Measurements from ENCODE around the gene GATA5.

The GATA5 gene

GRCh38 chr20:62475772-62476055 is at the start of gene GATA5:
Gene GATA5 (minus strand): TSS chr20:62475995. CDS start chr20:62475521, 474 bp downstream.
- DNase-seq (ENCODE audit: low read depth in 4 of 4, low spot score in 1 of 4): no peak

DNA sequence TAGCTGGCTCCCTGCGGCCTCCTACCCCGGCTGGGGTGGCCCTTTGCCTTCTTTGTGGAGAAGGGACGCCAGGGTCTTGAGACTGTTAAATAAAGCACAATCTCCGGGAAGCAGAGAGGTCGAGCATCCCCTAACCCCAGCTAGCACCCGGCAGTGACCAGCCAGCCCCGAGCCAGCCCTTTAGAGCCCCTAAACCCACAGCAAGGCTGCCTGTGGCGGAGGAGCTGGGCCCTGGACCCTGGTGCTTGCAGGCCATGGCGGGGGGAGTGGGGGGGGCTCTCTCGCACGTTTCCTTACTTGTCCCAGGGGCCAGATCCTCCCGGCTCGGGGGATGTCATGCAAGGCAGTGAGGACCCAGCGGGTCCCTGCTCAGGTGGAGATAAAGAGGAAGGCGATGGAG is 49.2 kb upstream of the GATA5 start:
- DNase-seq (ENCODE audit: low read depth in 4 of 4, low spot score in 1 of 4): no peak

GRCh38 chr20:62524505-62524911 is 48.7 kb upstream of the GATA5 start:
- DNase-seq (ENCODE audit: low read depth in 4 of 4, low spot score in 1 of 4): no peak

DNA sequence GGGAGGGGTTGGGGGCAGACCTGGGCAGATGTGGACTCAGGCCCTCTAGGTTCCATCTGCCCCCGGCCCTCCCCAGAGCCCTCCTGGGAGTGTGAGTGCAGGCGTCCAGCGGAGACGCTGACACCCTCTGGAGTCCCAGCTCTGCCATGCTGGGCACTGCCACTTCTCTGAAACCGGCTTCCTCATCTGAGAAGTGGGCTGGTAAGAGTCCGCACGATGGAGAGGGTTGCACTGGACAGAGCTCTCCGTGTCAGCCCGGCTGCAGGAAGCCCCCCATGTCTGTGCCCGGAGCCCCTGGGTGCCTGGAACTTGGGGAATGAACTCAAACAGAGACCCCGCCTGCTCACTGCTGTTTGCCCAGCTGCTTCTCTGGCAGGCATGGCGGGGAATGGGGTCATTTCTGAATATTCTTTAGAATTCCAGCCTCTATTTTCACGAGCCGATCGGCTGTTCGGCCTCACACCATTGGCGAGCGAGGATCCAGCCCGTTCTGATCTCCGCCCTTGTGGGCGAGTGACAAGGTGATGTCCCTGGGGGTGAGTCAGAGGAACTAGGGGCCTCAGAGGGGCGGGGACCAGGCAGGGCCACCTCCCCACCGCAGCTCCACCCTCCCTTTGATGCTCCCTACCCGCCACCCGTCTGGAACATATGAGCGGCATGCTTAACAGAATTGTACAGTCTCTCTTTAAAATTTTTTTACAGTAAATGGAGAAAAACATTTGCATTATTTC is 47.8 kb upstream of the GATA5 start:
- DNase-seq (ENCODE audit: low read depth in 4 of 4, low spot score in 1 of 4): peak; percentile 21 to 78 (median 43)

DNA sequence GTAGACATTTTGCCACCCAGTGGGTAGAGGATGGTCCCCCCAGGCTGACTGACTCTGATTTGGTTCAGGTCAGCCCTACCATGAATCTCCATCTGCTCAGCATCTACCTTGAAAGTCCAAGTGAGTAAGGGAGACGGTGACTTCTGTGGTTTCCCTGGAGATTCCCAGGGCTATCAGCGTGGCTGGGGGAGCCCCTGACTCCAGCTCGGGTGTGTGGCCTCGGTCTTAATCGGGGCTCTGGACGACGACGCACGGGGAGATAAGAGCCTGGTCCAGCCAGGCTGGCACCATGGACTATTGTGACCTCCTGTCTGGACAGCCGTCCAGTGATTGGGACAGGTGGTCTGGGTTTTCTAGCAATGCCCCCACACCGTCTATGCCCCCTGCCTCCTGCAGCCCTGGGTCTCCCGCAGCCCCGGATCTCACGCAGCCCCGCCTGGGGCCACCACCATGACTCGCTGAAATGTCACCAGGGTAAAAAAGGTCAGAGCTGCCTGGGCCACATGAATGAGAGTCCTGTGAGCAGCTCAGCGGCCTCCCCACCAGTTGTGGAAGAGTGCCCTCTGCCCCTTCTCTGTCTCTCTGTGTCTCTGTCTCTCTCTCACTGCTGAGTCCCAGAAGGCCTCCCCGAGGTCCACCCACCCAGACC is 47.1 kb upstream of the GATA5 start:
- no peak for DNase-seq (ENCODE audit: low read depth in 4 of 4, low spot score in 1 of 4)

DNA sequence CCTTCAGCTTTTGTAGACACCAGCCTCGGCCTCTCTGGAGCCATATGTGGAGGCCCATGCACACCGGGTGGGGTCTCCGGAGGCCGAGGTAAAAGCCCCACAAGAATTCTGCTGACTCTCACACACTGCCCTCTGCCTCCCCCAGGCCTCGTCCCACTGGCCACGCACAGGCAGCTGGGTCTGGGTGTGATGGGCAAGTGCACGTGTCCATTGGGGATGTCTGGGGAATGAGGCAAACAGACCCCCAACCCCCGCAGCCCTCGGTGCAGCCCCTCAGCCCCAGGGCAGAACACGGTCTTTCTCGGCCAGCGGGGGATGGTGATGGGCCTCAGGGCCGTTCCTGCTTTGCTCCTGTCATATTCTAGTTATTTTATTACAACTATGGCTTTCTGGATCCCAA is 44.0 kb upstream of the GATA5 start:
- DNase-seq (ENCODE audit: low read depth in 4 of 4, low spot score in 1 of 4): no peak

- DNase-seq (ENCODE audit: low read depth in 4 of 4, low spot score in 1 of 4): no peak
Observed at GRCh38 chr20:62518911-62519310, 43.1 kb upstream of the GATA5 start.

DNA sequence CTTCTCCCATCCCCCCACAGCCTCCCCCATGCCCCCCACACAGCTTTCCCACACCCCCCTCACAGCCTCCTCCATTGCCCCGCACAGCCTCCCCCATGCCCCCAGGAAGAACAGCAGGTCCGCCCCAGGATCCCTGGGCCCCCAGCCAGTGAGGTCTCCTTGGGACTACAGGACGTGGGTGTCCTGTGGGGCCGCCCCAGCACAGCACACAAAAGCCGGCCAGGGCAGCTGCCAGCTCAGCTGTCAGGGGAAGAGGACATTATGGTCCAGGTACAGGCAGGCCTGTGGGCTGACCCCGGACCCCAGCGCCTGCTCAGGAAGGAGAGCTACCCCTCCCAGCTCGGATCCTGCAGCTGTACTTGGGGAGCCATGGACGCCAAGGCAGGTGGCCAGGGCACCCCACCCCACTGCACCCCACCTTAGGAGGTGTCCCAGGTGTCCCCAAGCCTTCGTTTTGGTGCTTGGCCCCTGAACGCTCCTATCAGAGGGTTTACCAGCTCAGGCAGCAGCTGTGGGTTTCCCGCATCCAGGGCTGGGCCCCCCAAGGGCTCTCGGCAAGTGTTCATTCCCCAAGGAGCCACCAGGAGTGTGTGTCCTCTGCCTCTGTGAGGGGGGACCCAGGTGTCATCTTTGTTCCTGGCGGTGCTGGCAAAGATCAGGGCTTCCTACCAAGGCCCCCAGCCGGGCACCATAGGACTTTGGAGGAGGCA is 42.3 kb upstream of the GATA5 start:
- DNase-seq (ENCODE audit: low read depth in 4 of 4, low spot score in 1 of 4): no peak

DNA sequence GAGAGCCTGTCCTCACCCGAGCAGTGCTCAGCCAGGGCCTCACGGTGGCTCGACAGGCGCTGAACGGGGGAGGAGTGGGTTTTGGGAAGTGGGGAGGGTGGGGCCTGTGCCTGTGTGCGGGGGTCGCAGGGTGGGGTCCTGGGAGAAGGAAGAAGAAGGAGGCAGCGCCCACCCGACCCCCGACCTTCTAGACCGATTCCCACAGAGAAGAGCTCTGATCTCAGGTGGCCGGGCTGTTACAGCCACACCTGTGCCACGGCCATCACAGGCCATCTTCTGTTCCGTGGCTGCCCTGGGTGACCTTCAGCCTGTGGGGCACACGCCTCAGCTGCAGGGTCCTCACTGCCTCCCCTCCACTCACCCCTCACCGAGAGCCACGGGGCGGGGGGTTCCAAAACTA is 41.4 kb upstream of the GATA5 start:
- no peak for DNase-seq (ENCODE audit: low read depth in 4 of 4, low spot score in 1 of 4)

- no peak for DNase-seq (ENCODE audit: low read depth in 4 of 4, low spot score in 1 of 4)
Observed at GRCh38 chr20:62516338-62516737, 40.5 kb upstream of the GATA5 start.

- DNase-seq (ENCODE audit: low read depth in 4 of 4, low spot score in 1 of 4): no peak
Observed at GRCh38 chr20:62515826-62516225, 40.0 kb upstream of the GATA5 start.

GRCh38 chr20:62515280-62515679 is 39.5 kb upstream of the GATA5 start:
- no peak for DNase-seq (ENCODE audit: low read depth in 4 of 4, low spot score in 1 of 4)

DNA sequence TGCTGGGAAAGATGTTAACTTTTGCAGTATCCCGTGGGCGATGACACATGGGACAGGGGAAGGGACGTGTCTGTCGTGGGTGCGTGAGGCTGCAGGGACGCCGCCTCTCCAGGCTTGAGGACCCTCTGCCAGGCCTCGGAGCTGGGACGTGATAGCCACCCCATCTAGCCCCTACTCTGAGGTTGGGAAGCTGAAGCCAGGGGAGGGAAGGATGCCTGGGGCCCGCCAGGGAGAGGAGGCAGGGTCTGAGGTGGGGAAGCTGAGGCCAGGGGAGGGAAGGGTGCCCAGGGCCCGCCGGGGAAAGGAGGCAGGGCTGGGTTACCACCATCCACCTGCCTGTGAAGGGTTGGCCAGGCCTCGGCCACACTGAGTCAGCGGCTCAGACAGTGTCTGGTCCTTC is 38.2 kb upstream of the GATA5 start:
- no peak for DNase-seq (ENCODE audit: low read depth in 4 of 4, low spot score in 1 of 4)

DNA sequence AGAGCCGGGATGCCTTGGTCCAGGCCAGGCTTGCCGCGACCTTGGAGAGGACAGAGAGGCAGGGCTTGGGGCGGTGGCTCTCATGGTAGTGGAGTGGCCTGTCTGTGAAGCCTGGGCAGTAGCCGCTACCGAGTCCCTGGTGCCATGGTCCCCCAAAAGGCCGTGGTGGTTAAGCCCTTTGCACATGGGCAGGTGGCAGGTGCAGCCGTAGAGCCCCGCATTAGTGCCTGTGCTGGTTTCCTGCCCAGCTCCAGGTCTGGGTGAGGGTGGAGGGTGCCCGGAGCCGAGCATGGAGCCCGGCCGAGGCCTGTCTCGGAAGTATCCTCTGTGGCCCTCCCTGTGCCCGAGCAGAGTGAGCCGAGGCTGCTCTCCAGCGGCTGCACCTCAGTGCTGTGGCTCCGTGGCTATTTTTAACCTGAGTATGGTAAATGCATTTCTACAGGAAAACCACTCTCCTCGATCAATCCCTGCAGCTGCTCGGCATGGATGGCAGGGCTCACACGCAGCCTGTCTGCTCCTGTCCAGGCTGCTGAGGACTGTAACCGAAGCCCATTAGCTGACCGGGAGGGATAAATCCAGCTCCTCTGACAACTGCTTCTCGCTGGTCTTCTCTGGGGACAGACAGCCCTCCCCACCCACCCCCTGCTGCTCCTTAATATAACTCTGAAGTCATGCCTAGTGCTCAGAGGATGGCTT is 36.3 kb upstream of the GATA5 start:
- no peak for DNase-seq (ENCODE audit: low read depth in 4 of 4, low spot score in 1 of 4)

DNA sequence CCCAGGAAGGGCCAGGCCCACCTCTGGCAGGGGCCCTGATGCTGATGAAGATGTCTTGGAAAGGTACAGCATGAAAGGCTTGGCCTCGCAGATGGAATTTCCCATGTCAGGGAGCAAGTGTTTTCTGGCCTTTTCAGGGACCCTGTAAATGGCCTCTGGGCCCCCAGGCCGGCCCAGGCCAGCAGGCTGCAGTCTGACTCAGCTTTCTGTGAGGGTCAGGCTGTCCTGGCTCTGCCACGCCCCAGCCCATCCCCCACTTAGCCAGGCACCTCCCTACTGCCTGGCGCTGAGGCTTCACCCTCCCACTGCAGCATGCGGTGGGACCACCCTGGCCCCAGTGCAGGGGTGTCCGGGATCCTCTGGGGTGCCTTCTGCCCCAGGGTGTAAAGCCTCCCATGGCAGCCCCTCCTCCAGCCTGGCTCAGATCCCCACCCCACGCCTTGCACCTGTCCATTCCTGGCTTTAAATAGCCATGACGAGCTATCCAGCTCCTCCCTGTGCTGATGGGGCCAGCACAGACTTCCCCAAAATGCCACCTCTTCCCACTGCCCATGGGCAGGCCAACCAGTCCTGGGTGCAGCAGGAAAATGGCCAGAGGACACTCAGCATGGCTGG is 35.6 kb upstream of the GATA5 start:
- no peak for DNase-seq (ENCODE audit: low read depth in 4 of 4, low spot score in 1 of 4)

- no peak for DNase-seq (ENCODE audit: low read depth in 4 of 4, low spot score in 1 of 4)
Observed at GRCh38 chr20:62508641-62509051, 32.9 kb upstream of the GATA5 start.

- DNase-seq (ENCODE audit: low read depth in 4 of 4, low spot score in 1 of 4): no peak
Observed at GRCh38 chr20:62507991-62508640, 32.3 kb upstream of the GATA5 start.

DNA sequence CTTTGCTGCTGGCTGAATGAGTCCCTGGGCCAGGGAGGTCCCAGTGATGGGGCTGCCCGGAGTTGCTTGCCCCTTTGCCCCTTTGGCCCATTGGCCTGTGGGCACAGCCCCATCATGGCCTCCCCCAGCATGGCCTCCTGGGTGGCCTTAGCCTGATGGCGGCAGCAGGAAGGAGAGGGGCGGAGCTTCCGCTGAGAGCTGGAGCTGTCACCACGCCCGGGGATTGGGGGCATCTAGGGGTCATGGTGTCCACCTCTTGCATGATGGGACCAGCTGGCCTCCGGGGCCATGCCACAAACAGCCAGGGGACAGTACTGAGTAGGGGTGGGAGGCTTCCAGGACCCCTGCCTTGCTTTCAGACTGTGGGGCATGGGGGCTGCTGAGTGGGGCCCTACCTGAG is 31.5 kb upstream of the GATA5 start:
- DNase-seq (ENCODE audit: low read depth in 4 of 4, low spot score in 1 of 4): no peak

DNA sequence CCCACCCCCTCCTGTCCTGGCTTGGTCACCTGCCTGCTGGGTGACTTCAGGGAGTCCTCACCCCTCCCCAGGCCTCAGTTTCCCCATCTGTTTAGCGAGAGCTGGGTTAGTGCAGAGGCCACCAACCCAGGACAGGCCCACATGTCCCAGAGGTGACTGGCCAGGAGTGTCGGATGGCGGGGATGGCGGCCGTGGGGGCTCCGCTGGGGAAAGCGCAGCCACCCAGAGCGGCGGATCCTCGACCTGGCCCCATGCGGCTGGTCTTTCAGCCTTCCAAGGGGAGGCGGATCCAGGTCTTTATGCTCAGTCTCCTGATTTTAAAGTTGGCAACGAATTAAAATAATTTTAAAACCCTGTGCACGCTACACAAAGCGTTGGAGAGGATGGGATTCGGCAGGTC is 31.0 kb upstream of the GATA5 start:
- DNase-seq (ENCODE audit: low read depth in 4 of 4, low spot score in 1 of 4): no peak

DNA sequence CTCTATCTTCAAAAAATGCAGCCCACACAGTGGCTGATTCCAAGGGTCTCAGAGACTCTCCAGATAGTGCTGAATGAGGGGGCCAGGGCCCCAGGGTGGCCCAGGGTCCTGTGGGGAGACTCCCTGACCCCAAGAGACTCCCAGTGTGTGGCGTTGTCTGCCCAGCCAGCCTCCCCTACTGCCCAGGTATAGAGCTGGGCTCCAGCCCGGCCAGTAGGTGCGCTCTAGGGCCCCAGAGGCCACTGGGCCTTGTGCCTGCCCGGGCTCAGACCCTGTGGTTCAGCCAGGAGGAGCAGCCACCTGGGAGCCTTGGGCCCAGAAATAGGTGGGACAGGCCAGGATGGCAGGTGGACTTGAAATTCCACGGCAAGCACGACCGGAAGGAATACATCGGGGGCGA is 30.3 kb upstream of the GATA5 start:
- no peak for DNase-seq (ENCODE audit: low read depth in 4 of 4, low spot score in 1 of 4)

Data from stimulated activated CD4-positive, alpha-beta T cell treated with anti-CD3 and anti-CD28 coated beads, Interleukin-1b, Interleukin-23, amount 100 ng/mL, for 24 hours (primary cell).